Cardiac muscle cell (in vitro differentiated cells and primary cell): ENCODE results near the gene SARNP. TPM values are rescaled to one million over a fixed set of nuclear protein-coding genes. Genes with fewer than 3 reads are reported as not detected.
"Not testable (repeated sequence)": the region's sequence is repeated elsewhere in the genome, so short reads cannot be mapped to it uniquely, and the experiment has no call there.

Source experiments
- DNase-seq, 2 donors: peaks; one replicate each; pipeline versions ENCODE4 v3.0.0 to v3.0.0-alpha.2; 2010 to 2017; ENCODE audit warnings: low read depth in 1 of 2, low spot score in 1 of 2
- H3K27ac ChIP-seq: fragments of 200-600 bp; sonication (generic); 2 replicates; pipeline ENCODE4 v1.5.1; 2016
- H3K27me3 ChIP-seq: fragments of 200-600 bp; sonication (generic); 2 replicates; pipeline ENCODE4 v1.6.0; 2016; ENCODE audit warnings: control low read depth
- H3K36me3 ChIP-seq: fragments of 200-600 bp; sonication (generic); 2 replicates; pipeline ENCODE4 v1.5.1; 2016; ENCODE audit warnings: control low read depth
- H3K4me1 ChIP-seq: fragments of 200-600 bp; sonication (generic); 2 replicates; pipeline ENCODE4 v1.8.1; 2017; ENCODE audit warnings: low read depth, mild to moderate bottlenecking, mixed run types
- H3K4me3 ChIP-seq: fragments of 200-600 bp; sonication (generic); 2 replicates; pipeline ENCODE4 v1.5.1; 2016; ENCODE audit warnings: mild to moderate bottlenecking
- H3K9me3 ChIP-seq: fragments of 200-600 bp; sonication (generic); 2 replicates; pipeline ENCODE4 v1.5.1; 2017; ENCODE audit warnings: low read depth, mild to moderate bottlenecking, control low read depth
- CTCF ChIP-seq: IDR thresholded peaks from 2 replicates; pipeline ENCODE4 v1.5.1; 2012; ENCODE audit warnings: low read depth, mild to moderate bottlenecking, low read length
- polyA plus RNA-seq: library from polyadenylated mRNA; unstranded; fragments of >200 nt; fragmentation: Nextera tagmentation; extraction: Ambion mirVana; gene quantifications from 2 replicates; pipeline ENCODE4 v1.2.1, GENCODE V29; 2016
- total RNA-seq: library from RNA; depleted of rRNA; stranded (reverse); fragments of >200 nt; gene quantifications from 2 replicates; pipeline ENCODE4 v1.2.3, GENCODE V29; 2016

Gene SARNP
- total and polyA plus RNA-seq, 2 experiments from 2014 or later, result 197 to 236 TPM

- no peaks in the 10 kb centered on the region for H3K9me3 ChIP-seq
- no peak overlapping the region for H3K27ac ChIP-seq
- H3K36me3 ChIP-seq, result no peaks in the 10 kb centered on the region
- H3K4me3 ChIP-seq, result no peak overlapping the region
- no peaks in the 10 kb centered on the region for H3K27me3 ChIP-seq
- TF ChIP-seq CTCF, result no peak
- no peak for DNase-seq
- H3K4me1 ChIP-seq, result no peaks in the 10 kb centered on the region
Measured at GRCh38 chr12:55843431-55843830, 25.9 kb upstream of the SARNP start.

DNA sequence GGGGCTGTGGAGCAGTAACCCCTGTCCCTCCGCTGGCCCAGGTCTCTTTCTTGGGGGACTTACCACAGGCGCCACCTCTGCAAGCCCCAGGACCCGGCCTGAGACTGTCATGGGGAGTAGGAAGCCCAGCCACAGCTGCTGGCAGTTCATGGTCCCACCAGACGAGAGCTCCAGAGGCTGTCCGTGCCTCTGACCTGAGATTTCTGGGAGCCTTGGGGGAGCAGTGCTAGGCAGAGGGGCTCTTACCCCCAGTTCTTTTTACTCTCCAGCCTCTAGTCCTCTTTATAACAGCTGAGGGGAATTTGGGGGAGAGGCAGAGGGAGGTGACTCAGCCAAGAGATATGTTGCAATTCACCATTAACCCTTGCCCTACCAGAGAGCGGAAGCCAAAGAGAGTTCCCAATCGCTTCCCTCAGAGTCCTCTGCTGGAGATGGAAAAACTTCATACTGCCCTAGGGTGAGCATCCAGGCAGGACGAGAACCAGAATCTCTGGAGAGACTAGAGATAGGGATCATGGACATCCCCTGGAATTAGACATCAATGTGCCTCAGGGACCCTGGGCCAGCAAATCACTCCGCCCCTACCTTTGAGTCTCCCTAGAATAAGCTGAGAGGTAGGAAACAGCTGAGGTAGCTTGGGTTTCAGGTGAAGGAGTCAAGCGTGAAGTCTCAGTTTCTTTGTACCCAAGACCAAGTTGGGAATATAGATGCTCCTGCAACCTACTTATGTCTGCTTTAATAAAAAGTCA, 25.3 kb upstream of the SARNP start, which contains the start of gene MMP19:
Gene MMP19, minus strand, starts transcription at position 256 of the 749 bp plus-strand sequence. Its CDS starts 106 bp downstream, at position 150.
- TF ChIP-seq CTCF, result no peak
- Histone ChIP-seq H3K27ac (no peak within 1 kb of the TSS), H3K27me3 (no peaks in the 10 kb centered on the region), H3K36me3 (no peaks in the 10 kb centered on the region), H3K9me3 (no peaks in the 10 kb centered on the region), H3K4me3 (no peak within 1 kb of the TSS), H3K4me1 (no peaks in the 10 kb centered on the region)
- DNase-seq, result peak in 1 of 2 donors; percentile 90

DNA sequence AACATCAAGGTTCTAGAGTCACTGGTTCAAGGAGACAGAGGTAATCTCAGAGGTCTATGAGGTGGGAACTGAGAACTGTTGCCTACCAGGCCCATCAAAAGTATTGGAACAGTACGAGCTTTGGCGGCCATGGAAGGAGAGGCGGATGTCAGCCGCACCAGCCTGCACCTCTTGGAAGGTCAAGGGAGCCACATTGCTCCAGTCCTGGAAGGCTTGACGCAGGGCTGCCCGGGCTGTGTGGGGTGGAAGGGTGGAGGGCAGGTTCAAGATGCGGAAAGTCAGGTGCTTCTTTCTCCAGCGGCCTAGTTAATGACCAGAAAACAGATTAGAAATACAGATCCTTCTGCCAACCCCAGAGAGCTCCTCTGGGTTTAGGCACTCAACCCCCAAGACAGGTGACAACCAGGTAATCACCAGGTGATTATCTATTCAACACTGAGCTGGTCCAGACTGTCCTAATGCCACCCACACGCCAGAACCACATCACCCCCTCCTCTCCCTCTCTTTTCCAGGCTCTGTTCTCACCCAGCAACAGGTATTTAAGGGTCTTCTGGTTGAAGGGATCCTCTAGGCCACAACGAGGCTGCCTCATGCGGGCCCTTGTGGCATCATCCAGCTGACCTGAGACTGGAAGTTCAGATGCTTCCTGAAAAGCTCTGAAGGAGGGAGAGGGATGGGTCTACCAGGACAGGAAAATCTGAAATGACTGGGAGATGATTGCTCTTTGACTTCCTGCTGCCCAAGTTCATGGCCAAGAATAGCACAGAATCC, 23.2 kb upstream of the SARNP start:
- DNase-seq, result no peak
- H3K27ac ChIP-seq, result no peak overlapping the region

DNA sequence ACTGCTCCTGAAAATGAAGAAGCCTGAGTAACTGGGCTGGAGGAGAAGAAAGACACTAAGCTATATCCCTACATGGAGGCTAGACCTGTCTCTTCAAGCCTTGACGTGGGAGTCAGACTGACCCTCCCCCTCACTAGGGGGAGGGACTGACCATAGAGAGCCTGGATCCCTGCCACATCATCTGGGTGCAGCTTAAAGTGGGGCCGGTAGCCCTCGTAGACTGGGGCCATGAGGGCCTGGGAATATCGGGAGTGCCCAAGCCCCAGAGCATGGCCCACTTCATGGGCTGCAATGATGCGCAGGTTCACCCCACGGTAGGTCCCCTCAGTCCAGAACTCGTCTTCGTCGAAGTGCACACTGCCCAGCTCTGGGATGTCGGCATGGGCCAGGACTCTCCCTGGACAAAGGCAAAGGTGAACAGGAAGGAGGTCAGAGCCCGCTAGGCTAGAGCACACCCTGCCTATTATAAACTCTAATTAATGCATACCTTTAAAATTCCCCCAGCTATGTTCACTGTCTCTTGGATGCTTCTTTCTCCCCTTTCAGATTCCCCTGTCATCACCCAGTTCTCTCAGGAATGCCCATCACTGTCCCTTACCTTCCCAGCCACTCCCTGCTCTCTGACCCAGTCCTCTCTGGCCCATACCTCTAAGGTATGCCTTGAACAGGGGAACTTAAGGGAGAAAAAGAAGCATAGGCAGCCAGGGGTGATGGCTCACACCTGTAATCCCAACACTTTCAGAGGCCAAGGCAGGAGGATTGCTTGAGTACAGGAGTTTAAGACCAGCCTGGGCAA, 22.0 kb upstream of the SARNP start:
- Histone ChIP-seq H3K27ac (no peak overlapping the region), H3K9me3 (no peaks in the 10 kb centered on the region), H3K4me3 (no peak overlapping the region), H3K36me3 (no peaks in the 10 kb centered on the region), H3K27me3 (no peaks in the 10 kb centered on the region), H3K4me1 (no peaks in the 10 kb centered on the region)
- TF ChIP-seq CTCF, result no peak
- DNase-seq, result no peak

More for the DNA sequence above, 23.2 kb upstream of the SARNP start:
- Histone ChIP-seq H3K36me3 (no peaks in the 10 kb centered on the region), H3K4me3 (no peak overlapping the region), H3K4me1 (no peaks in the 10 kb centered on the region), H3K9me3 (no peaks in the 10 kb centered on the region), H3K27me3 (no peaks in the 10 kb centered on the region)
- no peak for TF ChIP-seq CTCF

GRCh38 chr12:55838361-55838760, 20.8 kb upstream of the SARNP start:
- no peak for DNase-seq
- H3K4me3 ChIP-seq, result no peak overlapping the region

GRCh38 chr12:55834400-55834799, 16.9 kb upstream of the SARNP start:
- H3K27ac ChIP-seq, H3K27me3 ChIP-seq, H3K4me3 ChIP-seq, H3K4me1 ChIP-seq, DNase-seq, H3K9me3 ChIP-seq, H3K36me3 ChIP-seq: not testable (repeated sequence)

More at GRCh38 chr12:55838361-55838760, 20.8 kb upstream of the SARNP start:
- H3K36me3 ChIP-seq, result no peaks in the 10 kb centered on the region
- H3K27ac ChIP-seq, result no peak overlapping the region
- no peaks in the 10 kb centered on the region for H3K4me1 ChIP-seq
- TF ChIP-seq CTCF, result no peak
- no peaks in the 10 kb centered on the region for H3K9me3 ChIP-seq
- H3K27me3 ChIP-seq, result no peaks in the 10 kb centered on the region
